A549 (cell line): ENCODE data around the gene NPM1. TPM values are rescaled to one million over a fixed set of nuclear protein-coding genes. Genes with fewer than 3 reads are reported as not detected.
"Not testable (repeated sequence)": the region's sequence is repeated elsewhere in the genome, so short reads cannot be mapped to it uniquely, and the experiment has no call there.

Experiments
- ATAC-seq, 2 experiments: fragments of 200-7000 bp in 1 of 2; fragments of >200 bp in 1 of 2; cut with Nextera tagmentation in 1 of 2; cut with Tn5 transposase in 1 of 2; 3 replicates each; pipeline versions ENCODE4 v1.8.0 to v1.9.1; 2018 to 2020; ENCODE audit warnings: mild to moderate bottlenecking in 1 of 2, moderate library complexity in 1 of 2
- CTCF ChIA-PET: fragments of 300-600 bp; sonication (Branson Sonifier 250); formaldehyde crosslinking; extraction: SDS; loops from one replicate; lab custom pipeline; 2021; ENCODE audit warnings: antibody characterized with exemption, inconsistent platforms; lab: Yijun Ruan, JAX
- POLR2A ChIA-PET: fragments of 350-600 bp; formaldehyde crosslinking; extraction: SDS; loops from one replicate; lab custom pipeline; 2021; ENCODE audit warnings: antibody characterized with exemption, inconsistent platforms; lab: Yijun Ruan, JAX
- DNase-seq, 2 experiments: peaks; one replicate each; pipeline versions ENCODE4 v3.0.0 to v3.0.0-alpha.2; 2011 to 2016; ENCODE audit warnings: low read depth in 1 of 2, low spot score in 1 of 2
- FAIRE-seq: peaks from 2 replicates; lab custom pipeline; 2011; peaks lifted over from hg19 to GRCh38; lab: Jason Lieb, UNC
- H3K27ac ChIP-seq, 2 experiments: fragments of >200 bp; sonication (Bioruptor Twin); formaldehyde crosslinking; 3 replicates each; pipeline ENCODE4 v1.5.1; 2016 to 2017
- H3K4me1 ChIP-seq: fragments of >200 bp; sonication (Bioruptor Twin); formaldehyde crosslinking; 3 replicates; pipeline ENCODE4 v1.6.1; 2016
- H3K4me2 ChIP-seq: fragments of >200 bp; sonication (Bioruptor Twin); formaldehyde crosslinking; 3 replicates; pipeline ENCODE4 v1.6.1; 2016
- H3K4me3 ChIP-seq: fragments of >200 bp; sonication (Bioruptor Twin); formaldehyde crosslinking; 3 replicates; pipeline ENCODE4 v1.5.1; 2016
- H3K9me3 ChIP-seq: fragments of >200 bp; sonication (Bioruptor Twin); formaldehyde crosslinking; 3 replicates; pipeline ENCODE4 v1.6.1; 2016
- BHLHE40 ChIP-seq: IDR thresholded peaks from 2 replicates; pipeline ENCODE4 v1.6.1; 2012; ENCODE audit warnings: low read depth, low read length, inconsistent platforms
- CBX2 ChIP-seq: fragments of 200-600 bp; sonication (generic); IDR thresholded peaks from 2 replicates; pipeline ENCODE4 v1.6.1; 2016; ENCODE audit warnings: low read depth, mild to moderate bottlenecking, borderline replicate concordance
- CBX8 ChIP-seq: fragments of 200-600 bp; sonication (generic); IDR thresholded peaks from 2 replicates; pipeline ENCODE4 v1.6.1; 2016
- E2F6 ChIP-seq: IDR thresholded peaks from 2 replicates; pipeline ENCODE4 v1.6.1; 2012; ENCODE audit warnings: low read depth, borderline replicate concordance
- EHMT2 ChIP-seq: fragments of 200-600 bp; sonication (generic); IDR thresholded peaks from 2 replicates; pipeline ENCODE4 v1.6.1; 2016; ENCODE audit warnings: antibody characterized with exemption, low read depth, mild to moderate bottlenecking, moderate library complexity
- ESRRA ChIP-seq: fragments of 150-350 bp; IDR thresholded peaks from 2 replicates; pipeline ENCODE4 v1.6.1; 2014; ENCODE audit warnings: mild to moderate bottlenecking, low read length, borderline replicate concordance
- FOSB ChIP-seq: fragments of 250-450 bp; sonication (Bioruptor Pico); IDR thresholded peaks from 2 replicates; pipeline ENCODE4 v1.5.0; 2020; ENCODE audit warnings: mild to moderate bottlenecking, moderate library complexity
- FOXS1 ChIP-seq: fragments of 250-450 bp; sonication (Bioruptor Pico); IDR thresholded peaks from 2 replicates; pipeline ENCODE4 v1.5.0; 2020; ENCODE audit warnings: mild to moderate bottlenecking, moderate library complexity
- GATA3 ChIP-seq: IDR thresholded peaks from 2 replicates; pipeline ENCODE4 v1.6.1; 2012; ENCODE audit warnings: borderline replicate concordance
- HDAC2 ChIP-seq: fragments of 200-600 bp; sonication (generic); IDR thresholded peaks from 2 replicates; pipeline ENCODE4 v1.6.1; 2016
- HEYL ChIP-seq: fragments of 250-450 bp; sonication (Bioruptor Pico); IDR thresholded peaks from 2 replicates; pipeline ENCODE4 v1.8.0; 2021; ENCODE audit warnings: mild to moderate bottlenecking, moderate library complexity
- HMGXB4 ChIP-seq: fragments of 250-450 bp; sonication (Bioruptor Pico); IDR thresholded peaks from 2 replicates; pipeline ENCODE4 v1.5.0; 2021; ENCODE audit warnings: mild to moderate bottlenecking, moderate library complexity, borderline replicate concordance
- HOXB5 ChIP-seq: fragments of 250-450 bp; sonication (Bioruptor Pico); IDR thresholded peaks from 2 replicates; pipeline ENCODE4 v1.5.0; 2020; ENCODE audit warnings: mild to moderate bottlenecking, moderate library complexity
- KDM1A ChIP-seq: fragments of 200-600 bp; sonication (generic); IDR thresholded peaks from 2 replicates; pipeline ENCODE4 v1.6.1; 2016; ENCODE audit warnings: low read depth, mild to moderate bottlenecking
- KDM5A ChIP-seq: fragments of 200-600 bp; sonication (generic); IDR thresholded peaks from 2 replicates; pipeline ENCODE4 v1.6.1; 2016; ENCODE audit warnings: antibody characterized with exemption, mild to moderate bottlenecking
- MAZ ChIP-seq: fragments of 150-350 bp; IDR thresholded peaks from 2 replicates; pipeline ENCODE4 v1.6.1; 2014; ENCODE audit warnings: antibody characterized with exemption, low read depth, low read length, borderline replicate concordance
- NFE2L2 ChIP-seq: fragments of 150-350 bp; conservative IDR thresholded peaks from 2 replicates; pipeline ENCODE4 v1.6.1; 2014; ENCODE audit warnings: low read length
- NPAS2 ChIP-seq: fragments of 250-450 bp; sonication (Bioruptor Pico); IDR thresholded peaks from 2 replicates; pipeline ENCODE4 v1.8.0; 2022; ENCODE audit warnings: mild to moderate bottlenecking, moderate library complexity, borderline replicate concordance
- RAD21 ChIP-seq, 2 experiments: fragments of >200 bp in 1 of 2; sonication (Bioruptor Twin) in 1 of 2; formaldehyde crosslinking in 1 of 2; IDR thresholded peaks in 1 of 2; conservative IDR thresholded peaks in 1 of 2; 2 replicates in 1 of 2; 3 replicates in 1 of 2; pipeline ENCODE4 v1.6.1; 2012 to 2018; ENCODE audit warnings: inconsistent platforms in 1 of 2
- RARB ChIP-seq: fragments of 250-450 bp; sonication (Bioruptor Pico); IDR thresholded peaks from 2 replicates; pipeline ENCODE4 v1.8.0; 2021; ENCODE audit warnings: mild to moderate bottlenecking, moderate library complexity
- RCOR1 ChIP-seq: fragments of 150-350 bp; IDR thresholded peaks from 2 replicates; pipeline ENCODE4 v1.6.1; 2014; ENCODE audit warnings: antibody characterized with exemption, low read length, low read depth
- RFX5 ChIP-seq: fragments of 450-650 bp; IDR thresholded peaks from 2 replicates; pipeline ENCODE4 v1.7.1; 2014; ENCODE audit warnings: antibody characterized with exemption, mild to moderate bottlenecking, moderate library complexity
- SREBF2 ChIP-seq: fragments of 450-650 bp; IDR thresholded peaks from 2 replicates; pipeline ENCODE4 v1.6.1; 2014; ENCODE audit warnings: mild to moderate bottlenecking, moderate library complexity
- TFCP2L1 ChIP-seq: fragments of 250-450 bp; sonication (Bioruptor Pico); IDR thresholded peaks from 2 replicates; pipeline ENCODE4 v1.5.0; 2021; ENCODE audit warnings: mild to moderate bottlenecking
- USF2 ChIP-seq: fragments of 450-650 bp; IDR thresholded peaks from 2 replicates; pipeline ENCODE4 v1.6.1; 2014; ENCODE audit warnings: antibody characterized with exemption
- ZFP36 ChIP-seq: fragments of 450-650 bp; IDR thresholded peaks from 2 replicates; pipeline ENCODE4 v1.6.1; 2014; ENCODE audit warnings: borderline replicate concordance; ENCODE audit not compliant: partially characterized antibody
- ZNF302 ChIP-seq: fragments of 250-450 bp; sonication (Bioruptor Pico); IDR thresholded peaks from 2 replicates; pipeline ENCODE4 v1.9.0; 2021; ENCODE audit warnings: inconsistent platforms, mild to moderate bottlenecking, moderate library complexity
- ZSCAN20 ChIP-seq: fragments of 250-450 bp; sonication (Bioruptor Pico); IDR thresholded peaks from 2 replicates; pipeline ENCODE4 v1.8.0; 2022; ENCODE audit warnings: mild to moderate bottlenecking, moderate library complexity
- WGBS: methylation state at CpG from one replicate; pipeline ENCODE4 v1.1.6; 2017; ENCODE audit errors: missing lambda C conversion rate; 5-methylcytosine and 5-hydroxymethylcytosine counted together
- polyA plus RNA-seq, 4 experiments: library from polyadenylated mRNA; depleted of rRNA in 3 of 4; stranded (reverse); fragments of >200 nt; fragmentation: RNase III in 1 of 4; extraction: RNeasy Plus Mini Kit Qiagen cat#74134 plus additional on column Dnase treatment in 1 of 4; gene quantifications; 2 replicates in 3 of 4; 3 replicates in 1 of 4; pipeline ENCODE4 v1.2.3, GENCODE V29; 2011 to 2017

The NPM1 gene
- polyA plus RNA-seq, 2 of the 4 experiments (the other 2 are of a cell fraction) = 3,380 to 5,196 TPM

GRCh38 chr5:171355302-171355724, 32.3 kb upstream of the NPM1 start (continued):
- TF ChIP-seq KDM5A = no peak
- TF ChIP-seq, all 56 proteins: peak for 0

GRCh38 chr5:171357843-171358242, 29.8 kb upstream of the NPM1 start:
- WGBS = 98% methylated on average over 2 of the region's 2 CpGs
- Histone ChIP-seq H3K9me3 (no peaks in the 10 kb centered on the region), H3K4me2 (no peak overlapping the region), H3K27ac (no peak overlapping the region), H3K4me3 (no peak overlapping the region), H3K4me1 (no peaks in the 10 kb centered on the region)
- POLR2A ChIA-PET = no interaction called here
- ATAC-seq = no peak
- DNase-seq = no peak
- TF ChIP-seq USF2 (no peak), RFX5 (no peak), RCOR1 (no peak), TFCP2L1 (CRISPR knock-in tag) (no peak), HMGXB4 (CRISPR knock-in tag) (no peak), FOSB (CRISPR knock-in tag) (no peak), CBX2 (no peak), HOXB5 (CRISPR knock-in tag) (no peak), SREBF2 (no peak), FOXS1 (CRISPR knock-in tag) (no peak)
- no peak for FAIRE-seq
- CTCF ChIA-PET = interaction anchor here (0.9 to 1.2 kb wide), 3 partner anchors 10 to 613 kb away, joined by 3 to 4 read pairs (median 3); no protein-coding TSS in a partner anchor

- 68% methylated on average over 7 of the region's 7 CpGs for WGBS
- POLR2A ChIA-PET, H3K9me3 ChIP-seq, H3K4me2 ChIP-seq, FAIRE-seq, CTCF ChIA-PET, DNase-seq, ATAC-seq, H3K4me3 ChIP-seq, H3K4me1 ChIP-seq, H3K27ac ChIP-seq: not testable (repeated sequence)
These were observed 26.5 kb upstream of the NPM1 start for GRCh38 chr5:171361151-171361550.

- DNase-seq, H3K4me1 ChIP-seq, POLR2A ChIA-PET, H3K9me3 ChIP-seq, H3K4me2 ChIP-seq, H3K4me3 ChIP-seq, H3K27ac ChIP-seq, FAIRE-seq, ATAC-seq: not testable (repeated sequence)
- CTCF ChIA-PET = interaction anchor here (1.3 to 1.6 kb wide), 2 partner anchors 9 to 21 kb away, joined by 3 to 4 read pairs; no protein-coding TSS in a partner anchor
- 92% methylated on average over 3 of the region's 3 CpGs for WGBS
These were observed 24.4 kb upstream of the NPM1 start for GRCh38 chr5:171363249-171363648.

- POLR2A ChIA-PET = no interaction called here
- no peak overlapping the region for H3K4me2 ChIP-seq
- WGBS = 54% methylated on average over 3 of the region's 3 CpGs
- CTCF ChIA-PET = interaction anchor here (1.3 to 1.6 kb wide), 2 partner anchors 10 to 22 kb away, joined by 3 to 4 read pairs; no protein-coding TSS in a partner anchor
- DNase-seq (no peak), ATAC-seq (no peak), FAIRE-seq (no peak)
- H3K27ac ChIP-seq = no peak overlapping the region
- no peaks in the 10 kb centered on the region for H3K4me1 ChIP-seq
- no peak overlapping the region for H3K4me3 ChIP-seq
- no peaks in the 10 kb centered on the region for H3K9me3 ChIP-seq
- TF ChIP-seq ZFP36 (no peak), RAD21 (conservative IDR thresholded peaks at IDR 0.05 in 1 of 2, IDR thresholded peaks at IDR 0.05 in 1 of 2) (no peak), GATA3 (no peak), HDAC2 (no peak), ZNF302 (no peak), NFE2L2 (no peak), MAZ (no peak), CBX8 (no peak), ZSCAN20 (CRISPR knock-in tag) (no peak), EHMT2 (no peak), BHLHE40 (no peak), HEYL (no peak), RARB (no peak), NPAS2 (no peak), ESRRA (no peak), E2F6 (no peak), KDM1A (no peak)
These were observed 23.8 kb upstream of the NPM1 start for GRCh38 chr5:171363846-171364245.
